ENCODE data around the gene STMN1. TPM values are rescaled to one million over a fixed set of nuclear protein-coding genes. Genes with fewer than 3 reads are reported as not detected.

Gene STMN1
- total and polyA plus RNA-seq, 9 of the 15 experiments (the other 6 are each of a cell fraction or from before 2014, with no cell fraction given): 269 to 2,153 (median 595) TPM

- TF ChIP-seq, protein P1, sequence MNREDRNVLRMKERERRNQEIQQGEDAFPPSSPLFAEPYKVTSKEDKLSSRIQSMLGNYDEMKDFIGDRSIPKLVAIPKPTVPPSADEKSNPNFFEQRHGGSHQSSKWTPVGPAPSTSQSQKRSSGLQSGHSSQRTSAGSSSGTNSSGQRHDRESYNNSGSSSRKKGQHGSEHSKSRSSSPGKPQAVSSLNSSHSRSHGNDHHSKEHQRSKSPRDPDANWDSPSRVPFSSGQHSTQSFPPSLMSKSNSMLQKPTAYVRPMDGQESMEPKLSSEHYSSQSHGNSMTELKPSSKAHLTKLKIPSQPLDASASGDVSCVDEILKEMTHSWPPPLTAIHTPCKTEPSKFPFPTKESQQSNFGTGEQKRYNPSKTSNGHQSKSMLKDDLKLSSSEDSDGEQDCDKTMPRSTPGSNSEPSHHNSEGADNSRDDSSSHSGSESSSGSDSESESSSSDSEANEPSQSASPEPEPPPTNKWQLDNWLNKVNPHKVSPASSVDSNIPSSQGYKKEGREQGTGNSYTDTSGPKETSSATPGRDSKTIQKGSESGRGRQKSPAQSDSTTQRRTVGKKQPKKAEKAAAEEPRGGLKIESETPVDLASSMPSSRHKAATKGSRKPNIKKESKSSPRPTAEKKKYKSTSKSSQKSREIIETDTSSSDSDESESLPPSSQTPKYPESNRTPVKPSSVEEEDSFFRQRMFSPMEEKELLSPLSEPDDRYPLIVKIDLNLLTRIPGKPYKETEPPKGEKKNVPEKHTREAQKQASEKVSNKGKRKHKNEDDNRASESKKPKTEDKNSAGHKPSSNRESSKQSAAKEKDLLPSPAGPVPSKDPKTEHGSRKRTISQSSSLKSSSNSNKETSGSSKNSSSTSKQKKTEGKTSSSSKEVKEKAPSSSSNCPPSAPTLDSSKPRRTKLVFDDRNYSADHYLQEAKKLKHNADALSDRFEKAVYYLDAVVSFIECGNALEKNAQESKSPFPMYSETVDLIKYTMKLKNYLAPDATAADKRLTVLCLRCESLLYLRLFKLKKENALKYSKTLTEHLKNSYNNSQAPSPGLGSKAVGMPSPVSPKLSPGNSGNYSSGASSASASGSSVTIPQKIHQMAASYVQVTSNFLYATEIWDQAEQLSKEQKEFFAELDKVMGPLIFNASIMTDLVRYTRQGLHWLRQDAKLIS (CRISPR knock-in tag; IDR thresholded peaks at IDR 0.05): peak; percentile 78; the same call in 1 of the 2 replicates
- TF ChIP-seq POLR2AphosphoS5 (IDR thresholded peaks at IDR 0.05; ENCODE audit: control insufficient read depth, insufficient read depth, low read depth, low read length) (peak; percentile 95), ZNF695 (CRISPR knock-in tag; IDR thresholded peaks at IDR 0.05) (no peak), THRB (CRISPR knock-in tag; conservative IDR thresholded peaks at IDR 0.05) (0 out of 2 replicates have a peak, but pooled peaks have one; percentile 58), CREM (IDR thresholded peaks at IDR 0.05; ENCODE audit: low read depth) (peak; percentile 54), POLR2B (IDR thresholded peaks at IDR 0.05; ENCODE audit: low read depth, partially characterized antibody) (peak; percentile 55), ZNF740 (CRISPR knock-in tag; IDR thresholded peaks at IDR 0.05) (no peak), ZNF740 (tag; IDR thresholded peaks at IDR 0.05) (no peak), E2F6 (IDR thresholded peaks at IDR 0.05; ENCODE audit: borderline replicate concordance in 1 of 2, extremely low read depth in 1 of 2, insufficient read depth in 1 of 2, insufficient read length in 1 of 2, low read depth in 1 of 2, low read length in 1 of 2, poor library complexity in 1 of 2, severe bottlenecking in 1 of 2) (no peak), ZNF384 (IDR thresholded peaks at IDR 0.05; ENCODE audit: low read depth, low read length) (peak; percentile 26; the same call in 1 of the 2 replicates), ZBTB8A (IDR thresholded peaks at IDR 0.05; ENCODE audit: partially characterized antibody) (no peak), CHD1 (IDR thresholded peaks at IDR 0.05; ENCODE audit: low read length) (peak; percentile 46), HDAC8 (tag; IDR thresholded peaks at IDR 0.05) (0 out of 2 replicates have a peak, but pooled peaks have one; percentile 73), FOXJ3 (CRISPR knock-in tag; IDR thresholded peaks at IDR 0.05) (no peak), ZFPM2 (CRISPR knock-in tag; IDR thresholded peaks at IDR 0.05) (no peak)
- TF ChIP-seq, protein P2, sequence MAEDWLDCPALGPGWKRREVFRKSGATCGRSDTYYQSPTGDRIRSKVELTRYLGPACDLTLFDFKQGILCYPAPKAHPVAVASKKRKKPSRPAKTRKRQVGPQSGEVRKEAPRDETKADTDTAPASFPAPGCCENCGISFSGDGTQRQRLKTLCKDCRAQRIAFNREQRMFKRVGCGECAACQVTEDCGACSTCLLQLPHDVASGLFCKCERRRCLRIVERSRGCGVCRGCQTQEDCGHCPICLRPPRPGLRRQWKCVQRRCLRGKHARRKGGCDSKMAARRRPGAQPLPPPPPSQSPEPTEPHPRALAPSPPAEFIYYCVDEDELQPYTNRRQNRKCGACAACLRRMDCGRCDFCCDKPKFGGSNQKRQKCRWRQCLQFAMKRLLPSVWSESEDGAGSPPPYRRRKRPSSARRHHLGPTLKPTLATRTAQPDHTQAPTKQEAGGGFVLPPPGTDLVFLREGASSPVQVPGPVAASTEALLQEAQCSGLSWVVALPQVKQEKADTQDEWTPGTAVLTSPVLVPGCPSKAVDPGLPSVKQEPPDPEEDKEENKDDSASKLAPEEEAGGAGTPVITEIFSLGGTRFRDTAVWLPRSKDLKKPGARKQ (CRISPR knock-in tag; IDR thresholded peaks at IDR 0.05): no peak
Measured at GRCh38 chr1:25933479-25934365, 27.5 kb upstream of the STMN1 start (continued).
